ENCODE results near the gene KPNA5.
"Not testable (repeated sequence)": the region's sequence is repeated elsewhere in the genome, so short reads cannot be mapped to it uniquely, and the experiment has no call there.

Gene KPNA5

DNA sequence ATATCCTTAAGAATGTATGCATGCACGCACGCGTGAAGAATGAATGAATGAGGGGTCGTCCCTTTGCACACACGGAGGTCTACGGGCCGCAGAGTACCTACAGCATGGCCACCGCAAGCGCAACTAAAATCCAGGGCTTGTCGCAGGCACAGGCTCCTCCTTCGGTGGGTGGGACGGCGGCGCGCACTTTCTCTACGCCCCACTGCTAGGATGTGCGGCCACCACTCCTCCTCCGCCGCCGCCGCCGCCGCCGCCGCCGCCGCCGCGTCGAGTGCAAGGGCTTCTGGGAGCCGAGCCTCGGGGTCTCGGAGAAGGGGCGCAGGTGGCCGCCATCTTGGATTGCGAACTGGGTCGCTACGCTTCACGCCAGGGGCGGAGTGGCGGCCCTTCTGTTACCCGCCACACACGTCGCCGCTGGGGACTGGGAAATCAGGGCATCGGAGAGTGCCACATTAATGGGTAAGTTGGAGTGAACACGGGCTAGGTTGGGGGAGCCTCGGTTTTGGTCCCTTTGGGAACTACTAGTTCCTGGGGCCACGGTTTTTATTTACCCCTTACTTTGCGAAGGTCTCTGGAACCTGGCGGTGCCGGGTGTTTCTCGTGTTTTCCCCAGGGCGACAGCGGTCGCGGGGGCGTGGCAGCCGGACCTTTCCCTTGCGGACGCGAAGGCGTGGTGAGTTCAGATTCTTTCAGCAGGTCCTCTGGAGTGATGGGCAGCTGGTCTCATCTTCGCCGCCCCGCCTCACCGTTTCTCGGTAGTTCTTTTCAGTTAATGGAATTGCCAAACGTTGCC, at the start of gene KPNA5:
TSS of gene KPNA5 (plus strand) at position 332 of the 793 bp plus-strand sequence. CDS start at position 456, 124 bp downstream.
- DNase-seq, result peak; percentile 93

DNA sequence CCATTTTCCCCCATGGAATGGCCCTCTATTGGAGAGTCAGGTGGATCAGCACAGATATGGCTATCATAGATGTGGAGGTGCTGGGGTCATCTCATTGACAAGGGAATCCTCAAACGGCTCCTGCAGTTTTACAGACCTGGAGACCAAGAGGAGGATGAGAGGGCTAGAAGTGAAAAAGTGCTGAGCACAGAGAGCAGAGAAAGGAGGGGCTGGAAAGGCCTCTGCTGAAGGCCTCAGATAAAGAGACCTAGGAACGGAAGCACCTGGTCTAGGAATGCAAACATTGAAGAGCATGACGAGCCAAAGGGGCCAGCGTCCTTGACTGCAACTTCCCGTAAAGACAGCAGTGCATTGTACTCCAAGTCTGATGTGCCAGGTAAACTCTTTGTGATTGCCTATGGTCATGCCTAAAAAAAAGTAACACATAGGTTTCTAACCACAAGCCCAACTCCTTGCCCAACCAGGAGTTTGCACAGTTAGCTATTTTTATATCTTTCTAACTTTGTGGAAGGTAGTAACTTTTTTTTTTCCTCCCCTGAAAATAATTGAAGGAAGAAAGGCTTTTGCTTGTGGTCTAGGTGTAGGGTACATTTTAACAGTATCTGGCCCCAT, 49.5 kb upstream of the KPNA5 start:
- DNase-seq, result no peak

GRCh38 chr6:116633685-116634084, 47.3 kb upstream of the KPNA5 start:
- no peak for DNase-seq

DNA sequence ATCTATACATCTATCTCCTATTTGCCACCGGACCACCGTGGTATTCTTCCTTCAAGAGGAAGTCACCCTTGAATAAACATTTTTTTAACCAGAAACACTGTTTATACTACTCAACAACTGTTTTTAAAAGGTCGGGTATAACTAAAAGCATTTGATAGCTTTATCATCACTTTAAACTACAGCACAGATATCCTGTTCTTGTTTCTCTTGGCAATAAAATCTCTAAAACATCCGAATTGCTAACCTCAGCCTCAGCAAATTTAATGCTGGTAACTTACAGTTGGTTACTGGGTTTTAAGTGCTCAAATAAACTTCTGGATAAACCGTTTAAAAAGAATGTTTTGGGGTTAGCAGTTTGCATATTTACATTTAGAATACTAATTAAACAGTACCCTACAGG, 32.9 kb upstream of the KPNA5 start:
- no peak for DNase-seq

DNA sequence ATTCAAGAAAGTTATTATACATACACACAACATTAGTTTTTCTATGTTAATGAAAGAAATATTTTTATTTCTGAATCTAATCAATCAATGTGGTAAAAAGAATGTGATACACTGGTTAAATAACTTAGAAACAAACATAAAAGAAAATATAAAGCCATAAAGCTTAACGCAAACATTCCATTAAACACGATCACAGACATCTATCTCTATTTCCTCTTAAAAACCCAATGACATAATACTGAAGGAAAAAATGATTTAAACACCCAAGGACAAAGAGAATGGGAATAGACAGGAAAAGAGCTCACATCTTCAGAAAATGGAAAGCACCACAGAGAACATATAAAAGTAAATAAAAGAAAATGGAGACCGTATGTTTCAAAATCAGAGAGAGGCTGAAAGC, 31.9 kb upstream of the KPNA5 start:
- DNase-seq, result no peak

- no peak for DNase-seq
These were observed 29.1 kb upstream of the KPNA5 start for GRCh38 chr6:116651916-116652315.

- no peak for DNase-seq
These were observed 19.4 kb upstream of the KPNA5 start for GRCh38 chr6:116661594-116661993.

- no peak for DNase-seq
These were observed 18.8 kb upstream of the KPNA5 start for GRCh38 chr6:116662202-116662601.

DNA sequence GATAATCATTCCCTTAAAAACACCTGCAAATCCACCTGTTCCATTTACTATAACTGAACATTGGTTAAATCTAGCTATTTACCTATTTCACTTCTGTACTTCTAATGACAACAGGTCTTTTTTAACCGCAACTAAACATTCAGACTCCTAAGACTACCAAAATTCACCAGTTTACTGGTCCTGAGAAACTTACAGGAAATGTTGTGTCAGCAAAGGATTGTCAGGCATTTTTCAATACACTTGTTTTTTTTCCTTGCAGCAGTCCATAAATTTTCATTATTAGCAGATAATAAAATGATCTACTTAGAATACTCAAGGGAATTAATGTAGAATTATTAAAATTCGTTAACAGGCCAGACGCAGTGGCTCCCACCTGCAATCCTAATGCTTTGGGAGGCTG, 17.7 kb upstream of the KPNA5 start:
- DNase-seq, result no peak

- not testable (repeated sequence) for DNase-seq
These were observed 16.8 kb upstream of the KPNA5 start for GRCh38 chr6:116664169-116664568.

DNA sequence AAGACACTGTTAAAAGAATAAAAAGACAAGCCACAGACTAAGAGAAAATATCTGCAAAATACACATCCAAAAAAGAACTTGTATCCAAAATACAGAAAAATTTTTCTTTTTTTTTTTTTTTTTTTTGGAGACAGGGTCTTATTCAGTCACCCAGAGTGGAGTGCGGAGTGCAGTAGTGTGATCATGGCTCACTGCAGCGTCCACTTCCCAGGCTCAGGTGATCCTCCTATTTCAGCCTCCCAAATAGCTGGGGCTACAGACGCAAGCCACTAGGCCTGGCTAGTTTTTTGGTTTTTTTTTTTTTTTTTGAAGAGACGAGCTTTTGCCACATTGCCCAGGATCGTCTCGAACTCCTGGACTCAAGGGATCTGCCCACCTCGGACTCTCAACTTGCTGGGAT, 15.5 kb upstream of the KPNA5 start:
- DNase-seq, result no peak

DNA sequence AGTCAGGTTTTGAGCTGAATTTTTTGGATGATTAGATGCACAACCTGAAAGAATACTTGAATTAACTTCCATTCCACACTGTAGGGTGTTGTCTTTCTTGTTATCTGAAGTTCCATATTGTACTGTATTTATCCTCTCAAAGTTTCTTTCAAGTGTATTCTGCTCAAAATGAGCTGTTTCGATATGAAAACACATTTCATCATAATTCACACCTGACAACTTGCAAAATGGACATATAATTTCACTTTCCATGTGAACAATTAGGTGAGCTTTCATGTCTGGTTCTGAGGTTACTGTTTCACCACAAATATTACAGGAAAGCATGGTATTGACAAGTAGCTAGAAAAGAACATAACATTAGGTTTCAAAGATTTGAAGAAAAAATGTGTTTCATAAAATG, 14.1 kb upstream of the KPNA5 start:
- DNase-seq, result no peak

GRCh38 chr6:116667623-116668022, 13.4 kb upstream of the KPNA5 start:
- no peak for DNase-seq

DNA sequence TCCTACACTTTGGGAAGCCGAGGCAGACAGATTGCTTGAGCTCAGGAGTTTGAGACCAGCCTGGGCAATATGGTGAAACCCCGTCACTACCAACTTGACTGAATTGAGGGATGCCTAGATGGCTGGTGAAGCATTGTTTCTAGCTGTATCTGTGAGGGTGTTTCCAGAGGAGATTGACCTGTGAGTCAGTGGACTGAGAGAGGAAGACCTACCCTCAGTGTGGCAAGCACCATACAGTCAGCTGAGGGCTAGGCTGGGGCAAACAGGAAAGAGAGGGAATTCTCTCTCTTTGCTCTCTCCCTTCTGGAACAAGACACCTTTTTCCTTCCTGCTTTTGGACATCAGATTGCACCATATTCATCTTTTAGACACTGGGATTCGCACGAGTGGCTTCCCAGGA, 8.7 kb upstream of the KPNA5 start:
- DNase-seq, result no peak

GRCh38 chr6:116676021-116676420, 5.0 kb upstream of the KPNA5 start:
- DNase-seq, result no peak

DNA sequence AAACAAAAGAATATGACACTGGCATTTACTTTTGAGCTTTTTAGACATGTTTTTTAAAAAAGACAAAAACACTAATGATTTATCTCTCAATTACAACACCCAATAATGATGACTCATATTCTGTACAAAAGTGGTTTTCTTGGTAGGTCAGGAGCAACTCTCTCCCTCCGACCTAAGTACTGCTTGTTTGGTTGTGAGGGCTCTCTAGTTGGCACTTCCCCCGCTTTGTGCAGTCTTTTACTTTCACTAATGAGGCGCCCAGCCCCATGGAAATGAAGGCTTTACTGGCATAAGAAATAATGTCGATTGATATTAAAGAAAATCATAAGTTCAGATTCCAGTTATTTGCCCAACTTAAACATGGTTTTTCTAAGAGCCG, 1.3 kb downstream of the KPNA5 start:
- DNase-seq, result peak; percentile 4

- DNase-seq, result no peak
These were observed 4.5 kb downstream of the KPNA5 start for GRCh38 chr6:116685437-116685993.

- not testable (repeated sequence) for DNase-seq
These were observed 5.6 kb downstream of the KPNA5 start for GRCh38 chr6:116686475-116687101.

DNA sequence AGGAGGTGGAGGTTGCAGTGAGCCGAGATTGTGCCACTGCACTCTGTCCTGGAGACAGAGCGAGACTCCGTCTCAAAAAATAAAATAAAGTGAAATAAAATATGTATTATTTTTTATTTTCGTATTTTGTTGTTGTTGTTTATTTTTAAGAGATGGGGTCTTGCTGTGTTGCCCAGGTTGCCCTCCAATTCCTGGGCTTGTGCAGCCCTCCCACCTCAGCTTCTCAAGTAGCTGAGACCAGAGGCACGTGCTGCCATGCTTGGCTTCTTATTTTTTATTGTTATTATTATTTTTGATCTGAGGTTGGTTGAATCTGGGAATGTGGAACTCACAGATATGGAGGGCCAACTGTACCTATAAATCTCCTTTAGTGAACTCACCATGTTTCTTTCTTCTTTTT, 10.1 kb downstream of the KPNA5 start:
- DNase-seq, result no peak

DNA sequence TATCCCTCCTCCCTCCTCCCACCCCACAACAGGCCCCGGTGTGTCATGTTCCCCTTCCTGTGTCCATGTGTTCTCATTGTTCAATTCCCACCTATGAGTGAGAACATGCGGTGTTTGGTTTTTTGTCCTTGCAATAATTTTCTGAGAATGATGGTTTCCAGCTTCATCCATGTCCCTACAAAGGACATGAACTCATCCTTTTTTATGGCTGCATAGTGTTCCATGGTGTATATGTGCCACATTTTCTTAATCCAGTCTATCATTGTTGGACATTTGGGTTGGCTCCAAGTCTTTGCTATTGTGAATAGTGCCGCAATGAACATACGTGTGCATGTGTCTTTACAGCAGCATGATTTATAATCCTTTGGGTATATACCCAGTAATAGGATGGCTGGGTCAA, 11.9 kb downstream of the KPNA5 start:
- DNase-seq, result not testable (repeated sequence)

- DNase-seq, result not testable (repeated sequence)
These were observed 12.3 kb downstream of the KPNA5 start for GRCh38 chr6:116693275-116693674.

DNA sequence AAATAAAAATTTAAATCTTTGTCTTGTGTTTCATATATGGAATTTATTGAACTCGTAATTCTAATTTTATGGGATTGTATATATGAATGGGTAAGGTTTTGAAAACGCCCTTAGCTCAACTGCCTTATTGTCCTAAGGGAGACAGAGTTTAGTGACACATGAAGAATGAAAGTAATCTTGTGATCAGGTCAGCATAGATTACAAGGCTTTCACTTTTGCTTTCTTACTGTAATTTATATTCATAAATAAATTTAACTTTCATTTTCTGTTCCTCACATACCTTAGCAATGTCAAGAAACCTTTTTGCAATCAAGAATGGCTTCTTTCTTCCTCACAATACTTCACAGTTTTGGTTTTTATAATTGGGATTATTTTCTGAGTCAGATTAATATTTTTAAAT, 14.4 kb downstream of the KPNA5 start:
- DNase-seq, result no peak

DNA sequence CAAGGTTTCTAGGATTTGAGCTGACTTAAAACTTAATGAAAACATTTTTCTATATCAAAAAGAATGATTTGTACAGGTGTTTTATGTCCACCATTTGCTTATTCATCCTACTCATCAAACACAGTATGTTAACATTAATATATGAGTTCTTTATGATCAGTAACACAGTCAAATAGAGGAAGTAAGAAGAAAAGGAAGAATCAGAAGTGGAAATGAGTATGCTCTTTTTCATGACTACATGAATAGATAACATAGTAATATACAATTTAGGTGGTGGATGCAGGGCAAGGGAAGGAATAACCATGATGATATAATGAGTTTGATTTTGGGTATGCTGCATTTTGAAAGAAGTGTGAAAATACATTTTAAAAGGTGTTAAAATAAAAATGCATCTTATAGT, 16.5 kb downstream of the KPNA5 start:
- no peak for DNase-seq

- not testable (repeated sequence) for DNase-seq
These were observed 22.9 kb downstream of the KPNA5 start for GRCh38 chr6:116703888-116704287.
